Measurements from ENCODE around the gene ETV5.

- no peak for TF ChIP-seq CTCF (conservative IDR thresholded peaks at IDR 0.05 in 1 of 2, IDR thresholded peaks at IDR 0.05 in 1 of 2; ENCODE audit: low read depth in 1 of 2, low read length in 2 of 2)
- TF ChIP-seq EZH2 (IDR thresholded peaks at IDR 0.05; ENCODE audit: low read length, missing control alignments) = no peak
Measured at GRCh38 chr3:185999221-185999620, 109.7 kb downstream of the ETV5 start.

Data from fibroblast of lung (primary cell).